Heart left ventricle (tissue), 13 donors: ENCODE results near the gene RIOK2.

ENCODE experiments used
- CTCF ChIP-seq, 12 donors: fragments of 200-600 bp; sonication (generic) in 4 of 12; IDR thresholded peaks; one replicate each; pipeline versions ENCODE4 v1.5.0 to v1.8.0; 2018 to 2022; ENCODE audit warnings: antibody characterized with exemption in 12 of 12, mild to moderate bottlenecking in 5 of 12
- POLR2A ChIP-seq, 2 donors: fragments of 450-650 bp; IDR thresholded peaks; one replicate each; pipeline ENCODE4 v1.6.1; 2017; ENCODE audit warnings: antibody characterized with exemption in 2 of 2, mild to moderate bottlenecking in 2 of 2, moderate library complexity in 2 of 2
- donor health status: ischemic (EF 13 %, LVEDD 7.1; RV severe dilation, severe dysfunction).
- donor health status: DM: no; HTN: yes; CAD: no.
- donor health status: DM: no; HTN: no; CAD: no.
- donor health status: ischemic (EF 25% LVEDD 6.9; RV normal size, moderate dysfunction).
- donor health status: ischemic (EF 25% LVEDD 5.7; RV mildly dilated, moderate dysfunction).
- donor health status: ischemic (EF 35%, LVEDD 5.7; RV mildly dilated, moderate dysfunction).
- donor health status: nonischemic (EF 11% LVEDD 7.7; RV severe dilation, severe dysfunction).
- donor health status: DM: yes; HTN: yes; CAD: no.
- donor health status: PGD.
- donor health status: ischemic (EF 29% LVEDD 5.4; RV normal size, mild dysfunction).
- donor health status: nonischemic (EF 23%, LVEDD 6.1; RV moderate dilation, normal function).

GRCh38 chr5:97141031-97141430 lies 42.0 kb downstream of the RIOK2 start:
- TF ChIP-seq CTCF (IDR thresholded peaks at IDR 0.05) (no peak), POLR2A (IDR thresholded peaks at IDR 0.05) (no peak)
